GM12875 (cell line): ENCODE measurements around the gene ABCA13.

ENCODE experiments used
- H3K4me3 ChIP-seq: one replicate; pipeline ENCODE4 v1.5.1; 2011; ENCODE audit warnings: low read depth, low read length, control low read depth
- TF ChIP-seq, protein P1 (sequence below): IDR thresholded peaks from 2 replicates; pipeline ENCODE4 v1.5.1; 2011; ENCODE audit warnings: low read depth, mild to moderate bottlenecking, control low read depth, inconsistent platforms, low read length, moderate library complexity, borderline replicate concordance; ENCODE audit not compliant: insufficient read depth

Gene ABCA13

DNA sequence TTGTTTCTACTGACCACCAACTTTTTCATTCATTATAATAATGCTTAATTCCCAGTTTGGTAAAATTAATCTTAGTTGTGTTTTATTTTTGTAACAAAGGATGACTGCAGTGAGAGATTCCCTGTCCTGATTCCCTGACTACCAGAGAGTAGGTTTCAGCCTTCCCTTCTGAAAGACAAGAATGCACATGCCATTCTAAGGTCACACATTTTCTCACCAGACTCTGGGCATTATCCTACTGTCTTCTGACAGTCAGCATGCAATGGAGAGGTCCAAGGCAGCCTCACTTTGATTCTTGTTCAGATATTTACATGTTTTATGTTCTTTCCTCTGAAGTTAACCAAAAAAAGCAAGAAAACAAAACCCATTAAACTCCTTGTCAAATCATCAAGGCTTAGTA, 380.4 kb downstream of the ABCA13 start:
- TF ChIP-seq, protein P1, sequence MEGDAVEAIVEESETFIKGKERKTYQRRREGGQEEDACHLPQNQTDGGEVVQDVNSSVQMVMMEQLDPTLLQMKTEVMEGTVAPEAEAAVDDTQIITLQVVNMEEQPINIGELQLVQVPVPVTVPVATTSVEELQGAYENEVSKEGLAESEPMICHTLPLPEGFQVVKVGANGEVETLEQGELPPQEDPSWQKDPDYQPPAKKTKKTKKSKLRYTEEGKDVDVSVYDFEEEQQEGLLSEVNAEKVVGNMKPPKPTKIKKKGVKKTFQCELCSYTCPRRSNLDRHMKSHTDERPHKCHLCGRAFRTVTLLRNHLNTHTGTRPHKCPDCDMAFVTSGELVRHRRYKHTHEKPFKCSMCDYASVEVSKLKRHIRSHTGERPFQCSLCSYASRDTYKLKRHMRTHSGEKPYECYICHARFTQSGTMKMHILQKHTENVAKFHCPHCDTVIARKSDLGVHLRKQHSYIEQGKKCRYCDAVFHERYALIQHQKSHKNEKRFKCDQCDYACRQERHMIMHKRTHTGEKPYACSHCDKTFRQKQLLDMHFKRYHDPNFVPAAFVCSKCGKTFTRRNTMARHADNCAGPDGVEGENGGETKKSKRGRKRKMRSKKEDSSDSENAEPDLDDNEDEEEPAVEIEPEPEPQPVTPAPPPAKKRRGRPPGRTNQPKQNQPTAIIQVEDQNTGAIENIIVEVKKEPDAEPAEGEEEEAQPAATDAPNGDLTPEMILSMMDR, result no peak
- H3K4me3 ChIP-seq, result no peak overlapping the region

DNA sequence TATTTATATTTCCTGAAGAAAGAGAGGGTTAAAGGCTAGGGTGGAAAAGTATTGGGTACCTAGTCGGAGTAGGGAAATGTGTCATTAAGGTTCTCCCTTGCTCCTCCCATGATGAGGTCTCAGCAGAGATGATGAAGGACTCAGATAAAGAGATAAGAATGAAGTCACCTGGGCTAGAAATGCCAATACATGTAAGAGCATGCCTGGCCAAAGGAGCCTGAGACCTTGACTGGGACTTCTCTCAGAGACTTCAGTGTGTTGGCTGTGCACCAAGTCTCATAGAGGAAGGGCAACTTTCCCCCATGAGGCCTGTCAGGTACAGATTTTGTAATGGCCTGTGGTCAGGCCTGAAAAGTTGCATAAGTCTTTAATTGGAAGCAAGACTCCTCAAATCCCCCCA, 392.1 kb downstream of the ABCA13 start:
- TF ChIP-seq, protein P1, result no peak
- no peak overlapping the region for H3K4me3 ChIP-seq

DNA sequence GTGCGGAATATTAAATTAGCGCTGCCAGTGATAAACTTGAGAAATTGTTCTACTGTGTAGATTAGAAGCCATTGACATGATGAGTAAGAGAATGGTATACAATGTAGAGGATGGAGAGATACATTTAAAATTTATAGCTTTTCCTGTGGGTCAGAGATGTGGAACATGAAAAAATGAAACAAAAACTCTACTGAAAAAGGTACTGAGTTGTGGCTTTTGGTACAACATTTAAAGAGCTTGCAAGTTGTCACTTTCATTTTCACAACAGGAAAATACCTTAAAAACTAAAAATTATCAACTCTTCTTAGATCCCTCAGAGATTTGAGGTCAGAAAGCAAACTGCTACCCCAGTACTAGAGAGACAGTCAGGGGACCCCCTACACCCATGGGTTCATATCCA, 404.3 kb downstream of the ABCA13 start:
- H3K4me3 ChIP-seq, result no peak overlapping the region
- TF ChIP-seq, protein P1, result no peak

DNA sequence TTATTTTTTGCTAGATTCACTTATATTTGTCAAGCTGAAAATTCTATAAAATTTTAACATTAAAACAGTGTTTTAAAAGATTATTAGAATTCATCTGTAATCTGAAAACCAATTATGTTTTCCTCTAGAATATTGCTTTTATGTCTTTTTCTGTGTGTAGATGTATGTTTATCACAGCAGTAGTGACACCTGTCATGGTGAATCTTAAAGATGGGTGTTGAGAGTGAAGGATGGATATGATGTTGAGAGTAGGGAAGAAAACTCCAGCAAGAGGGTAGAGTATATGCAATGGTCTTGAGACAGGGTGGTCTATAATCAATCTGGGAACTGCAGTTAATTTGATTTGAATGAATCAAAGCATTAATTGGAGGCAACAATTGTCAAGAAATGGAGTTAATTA, 416.2 kb downstream of the ABCA13 start:
- TF ChIP-seq, protein P1, result no peak
- no peak overlapping the region for H3K4me3 ChIP-seq

DNA sequence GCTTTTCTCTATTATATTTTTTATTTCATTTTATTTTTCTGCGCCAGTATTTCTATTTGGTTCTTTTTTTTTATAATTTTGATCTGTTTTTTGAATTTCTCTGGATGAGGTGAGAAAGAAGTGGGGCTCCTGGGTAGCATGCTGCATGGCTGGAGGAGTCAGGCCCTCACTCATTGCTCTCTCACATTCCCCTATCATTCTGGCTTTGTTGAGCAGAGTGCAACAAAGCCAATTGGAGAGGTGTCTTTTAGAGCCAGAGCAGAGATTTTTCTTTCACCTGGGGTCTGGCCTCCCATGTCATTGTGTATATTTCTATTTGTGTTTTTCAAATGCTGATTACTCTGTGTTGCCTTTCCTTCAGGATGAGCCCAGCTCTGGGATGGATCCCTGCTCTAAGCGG, 423.1 kb downstream of the ABCA13 start:
- TF ChIP-seq, protein P1, result no peak

DNA sequence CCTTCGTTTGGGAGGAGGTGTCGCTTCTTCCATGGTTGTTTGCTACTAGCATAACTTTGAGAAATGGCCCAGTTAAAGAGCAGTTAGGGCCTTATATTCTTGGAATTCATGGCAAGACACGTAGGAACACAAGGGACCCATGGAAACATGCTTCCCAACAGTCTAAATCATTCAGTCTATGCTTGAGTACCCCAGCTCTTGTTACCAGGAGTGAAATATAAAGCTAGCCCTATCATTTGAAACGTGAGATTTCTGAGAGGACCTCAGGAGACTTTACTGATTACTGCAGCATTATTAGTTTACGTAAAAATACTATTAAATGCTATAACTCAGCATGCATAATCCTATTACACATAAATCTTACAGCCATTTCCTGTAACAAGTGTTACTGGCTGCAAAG, 424.5 kb downstream of the ABCA13 start:
- TF ChIP-seq, protein P1, result no peak
- H3K4me3 ChIP-seq, result no peak overlapping the region

More for the DNA sequence above, 423.1 kb downstream of the ABCA13 start:
- no peak overlapping the region for H3K4me3 ChIP-seq

DNA sequence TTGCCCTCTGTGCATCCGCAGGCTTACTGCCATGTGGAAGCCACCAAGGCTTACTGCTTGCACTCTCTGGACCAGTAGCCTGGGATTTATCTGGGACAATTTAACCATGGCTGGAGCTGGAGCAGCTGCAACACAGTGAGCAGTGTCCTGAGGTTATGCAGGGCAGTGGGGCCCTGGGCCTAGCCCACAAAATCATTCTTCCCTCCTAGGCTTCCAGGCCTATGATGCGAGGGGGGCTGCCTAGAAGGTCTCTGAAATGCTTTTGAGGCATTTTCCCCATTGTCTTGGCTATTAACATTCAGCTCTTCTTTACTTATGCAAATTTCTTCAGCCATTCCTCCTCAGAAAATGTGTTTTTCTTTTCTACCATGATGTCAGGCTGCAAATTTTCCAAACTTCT, 439.4 kb downstream of the ABCA13 start:
- TF ChIP-seq, protein P1, result no peak
- H3K4me3 ChIP-seq, result no peak overlapping the region
